GM19438 (cell line): ENCODE measurements around the gene FAM170B.

Experiments used
- ATAC-seq: cut with Tn5 transposase; IDR thresholded peaks from one replicate; pipeline ENCODE4 v1.9.1; 2021; ENCODE audit warnings: low read depth; ENCODE audit not compliant: unreplicated experiment

Gene FAM170B

DNA sequence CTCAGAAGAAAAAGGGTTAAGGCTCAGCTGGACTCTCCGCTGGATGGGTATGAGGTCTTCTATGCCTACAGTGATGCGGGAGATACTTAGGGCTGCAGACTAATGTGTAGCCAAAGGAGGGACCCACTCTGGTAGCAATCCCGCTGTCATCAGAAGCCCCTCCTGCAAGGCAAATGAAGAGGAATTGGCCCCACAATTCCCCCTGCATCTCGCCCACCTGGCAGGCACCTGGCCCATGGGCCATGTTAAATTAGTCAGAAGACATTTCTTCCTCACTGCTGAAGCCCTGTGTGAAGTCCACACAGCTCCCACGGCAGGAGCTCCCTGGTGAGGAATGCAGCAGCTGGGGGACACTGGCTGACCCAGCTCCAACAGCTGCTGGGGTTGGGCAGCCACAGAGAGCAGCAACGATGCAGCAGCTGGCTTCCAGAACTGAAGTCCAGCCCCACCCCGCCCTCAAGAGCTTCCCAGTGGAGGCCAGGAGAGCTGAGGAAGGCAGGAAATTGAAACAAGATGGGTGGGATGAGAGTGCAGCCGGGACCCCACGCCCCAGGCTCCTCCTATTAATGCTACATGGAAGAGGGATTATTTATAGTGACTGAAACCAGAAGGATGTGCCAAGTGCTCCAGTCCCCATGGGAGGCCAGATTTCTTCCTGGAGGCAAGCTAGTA lies 24.0 kb downstream of the FAM170B start:
- no peak for ATAC-seq

- ATAC-seq = no peak
Measured at GRCh38 chr10:49108656-49109055, 25.2 kb downstream of the FAM170B start.

DNA sequence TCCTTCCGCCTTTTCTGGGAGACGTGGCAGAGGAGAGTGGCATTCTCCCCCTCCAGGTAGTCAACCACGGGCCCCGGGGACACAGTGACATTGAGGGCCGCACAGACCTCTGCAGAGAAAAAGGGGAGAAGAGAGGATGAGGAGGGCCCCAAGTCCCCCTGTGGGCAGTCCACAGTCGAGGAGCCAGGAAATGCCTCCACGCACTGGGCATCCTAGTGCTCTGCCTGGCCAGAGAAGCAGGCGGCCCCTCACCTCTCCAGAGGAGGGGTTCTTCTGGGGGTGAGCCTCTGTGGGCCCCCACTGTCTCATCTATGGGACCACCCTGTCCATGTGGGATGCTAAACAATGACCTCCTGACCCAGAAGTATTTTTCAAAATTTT lies 25.9 kb downstream of the FAM170B start:
- ATAC-seq = no peak

GRCh38 chr10:49107111-49107886 lies 26.5 kb downstream of the FAM170B start:
- ATAC-seq = no peak

- ATAC-seq = no peak
Measured at GRCh38 chr10:49106451-49106850, 27.4 kb downstream of the FAM170B start.

DNA sequence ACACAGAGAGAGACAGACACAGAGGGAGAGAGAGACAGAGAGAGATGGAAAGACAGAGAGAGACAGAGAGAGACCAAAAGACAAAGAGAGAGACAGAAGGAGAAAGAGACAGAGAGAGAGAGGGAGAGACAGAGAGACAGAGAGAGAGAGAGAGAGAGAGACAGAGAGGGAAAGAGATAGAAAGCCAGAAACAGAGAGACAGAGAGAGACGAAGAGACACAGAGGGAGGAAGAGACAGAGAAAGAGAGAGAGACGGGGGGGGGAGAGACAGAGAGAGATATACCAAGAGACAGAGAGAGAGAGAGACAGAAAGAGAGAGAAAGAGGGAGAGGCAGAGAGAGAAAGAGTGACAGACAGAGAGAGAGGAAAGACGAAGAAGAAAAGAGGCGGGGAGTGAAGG lies 28.7 kb downstream of the FAM170B start:
- no peak for ATAC-seq

GRCh38 chr10:49104323-49104722 lies 29.5 kb downstream of the FAM170B start:
- ATAC-seq = no peak

GRCh38 chr10:49103761-49104160 lies 30.1 kb downstream of the FAM170B start:
- no peak for ATAC-seq

DNA sequence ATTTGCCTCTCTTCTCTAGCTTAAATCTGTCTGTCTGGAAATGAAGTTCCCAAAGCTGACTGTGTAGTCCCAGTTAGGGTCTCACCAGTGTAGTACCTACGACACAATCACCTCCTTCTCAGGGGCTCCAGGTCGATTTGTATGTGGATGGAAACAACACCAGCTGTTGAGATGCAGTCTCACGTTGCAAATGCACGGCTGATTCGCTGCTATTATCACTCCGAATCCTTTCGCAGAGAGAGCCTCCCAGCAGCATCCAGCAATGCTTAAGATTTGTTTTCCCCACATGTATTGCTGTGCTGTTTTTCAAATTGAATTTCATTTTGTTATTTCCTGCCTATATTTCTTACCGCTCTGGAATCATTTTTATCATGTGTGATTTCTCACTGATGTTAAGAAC lies 34.8 kb downstream of the FAM170B start:
- no peak for ATAC-seq

DNA sequence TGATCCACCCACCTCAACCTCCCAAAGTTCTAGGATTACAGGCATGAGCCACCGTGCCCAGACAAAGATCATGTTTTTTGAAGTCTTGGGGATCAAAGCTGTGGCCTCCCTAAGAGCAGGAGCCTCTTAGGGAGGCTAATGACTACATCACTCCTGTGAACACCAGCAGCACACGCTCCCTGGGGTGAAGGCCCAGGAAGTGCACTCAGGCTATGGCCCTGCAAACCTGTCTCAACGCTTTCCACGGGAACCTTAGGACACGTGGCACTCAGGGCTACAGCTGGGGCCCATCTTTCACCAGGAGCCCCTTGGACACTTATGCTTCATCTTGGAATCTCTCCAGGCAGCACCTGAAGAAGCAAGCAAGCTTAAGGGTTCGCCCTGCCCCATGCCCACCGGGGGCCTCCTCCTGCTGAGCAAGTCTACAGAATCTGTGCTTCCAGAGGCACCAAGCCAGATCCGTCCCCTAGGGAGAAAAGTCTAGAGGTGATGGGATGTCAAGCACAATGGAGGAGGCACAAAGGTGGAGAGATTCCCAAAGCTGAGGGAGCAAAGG lies 36.9 kb downstream of the FAM170B start:
- no peak for ATAC-seq

GRCh38 chr10:49094646-49095045 lies 39.2 kb downstream of the FAM170B start:
- ATAC-seq = no peak

- ATAC-seq = no peak
Measured at GRCh38 chr10:49093922-49094321, 39.9 kb downstream of the FAM170B start.

DNA sequence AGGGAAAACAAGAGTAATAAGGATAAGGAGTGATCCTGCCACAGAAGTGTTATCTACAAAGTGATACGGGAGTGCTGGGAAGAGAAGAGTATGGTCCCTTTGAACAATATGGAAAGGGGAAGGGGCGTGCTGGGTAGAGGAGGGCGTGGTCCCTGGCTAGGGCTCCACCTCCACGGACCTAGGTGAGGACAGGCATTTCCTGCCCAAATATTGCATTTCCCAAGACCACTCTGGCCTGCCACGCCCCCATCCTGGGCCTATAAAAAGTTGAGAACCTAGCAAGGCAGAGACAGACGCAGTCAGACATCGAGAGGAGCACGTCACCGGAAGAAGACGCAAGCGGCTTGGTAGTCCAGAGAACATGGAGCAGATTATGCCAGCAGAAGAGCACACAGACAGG lies 41.3 kb downstream of the FAM170B start:
- no peak for ATAC-seq

DNA sequence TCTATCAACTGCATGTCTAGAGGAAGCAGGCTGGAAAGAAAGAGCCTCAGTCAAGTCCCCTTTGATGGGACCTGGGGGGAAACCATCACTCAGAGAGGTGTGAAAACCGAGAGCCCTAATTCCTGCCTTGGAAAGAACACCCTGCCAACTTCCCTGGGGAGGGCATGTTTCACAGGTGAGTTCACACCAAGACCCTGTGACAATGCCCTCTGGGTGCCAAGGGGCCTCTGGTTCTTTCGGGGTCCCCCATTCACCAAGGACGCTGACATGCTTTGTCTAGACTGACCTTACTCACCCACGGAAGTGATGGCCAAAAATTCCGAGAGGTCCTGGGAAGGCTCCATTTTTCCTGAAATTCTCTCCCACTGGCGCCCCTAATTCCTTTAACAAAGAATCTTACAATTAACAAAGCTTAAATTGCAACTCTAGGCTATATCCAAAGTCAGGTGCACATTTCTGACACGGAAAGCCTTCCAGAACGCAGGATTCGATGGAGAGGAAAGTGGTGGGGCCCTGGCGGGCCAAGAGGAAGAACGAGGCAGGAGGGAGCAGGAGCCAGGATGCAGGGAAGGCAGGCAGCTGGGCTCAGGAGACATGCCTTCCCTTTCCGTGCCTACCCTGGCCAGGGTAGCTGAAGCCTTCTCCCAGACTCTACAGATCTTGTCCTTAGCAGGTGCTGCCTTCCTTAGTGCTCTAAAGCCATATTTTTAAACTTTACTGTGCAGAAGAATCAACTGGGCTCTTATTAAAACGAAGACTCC lies 42.2 kb downstream of the FAM170B start:
- no peak for ATAC-seq

- ATAC-seq = no peak
Measured at GRCh38 chr10:49090696-49091380, 43.0 kb downstream of the FAM170B start.

DNA sequence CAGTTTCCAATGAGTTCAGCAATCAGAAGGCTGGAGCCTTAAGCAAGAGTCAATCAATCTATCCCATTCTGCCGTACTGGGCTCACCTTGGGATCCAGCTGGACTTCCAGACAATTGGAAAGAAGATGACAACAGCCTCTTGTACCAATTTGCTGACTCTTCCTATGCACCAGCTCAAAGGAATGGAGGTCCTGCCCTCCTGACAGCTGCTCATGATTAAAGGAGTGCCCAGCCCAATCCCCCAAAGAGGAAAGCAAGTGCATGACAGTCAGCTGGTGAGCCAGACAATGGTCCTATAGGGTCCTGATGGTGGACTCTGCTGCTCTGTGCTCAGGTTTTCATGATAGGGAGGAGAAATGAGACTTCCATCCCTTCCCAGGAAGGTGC lies 43.6 kb downstream of the FAM170B start:
- no peak for ATAC-seq

GRCh38 chr10:49089557-49090188 lies 44.1 kb downstream of the FAM170B start:
- no peak for ATAC-seq

- ATAC-seq = no peak
Measured at GRCh38 chr10:49089152-49089551, 44.7 kb downstream of the FAM170B start.

GRCh38 chr10:49086889-49087288 lies 46.9 kb downstream of the FAM170B start:
- ATAC-seq = no peak

GRCh38 chr10:49083261-49083660 lies 50.6 kb downstream of the FAM170B start:
- ATAC-seq = no peak
